Fibroblast of lung (primary cell): ENCODE results near the gene SDK1.

Experiments used
- EZH2 ChIP-seq: IDR thresholded peaks from 2 replicates; pipeline ENCODE4 v1.5.1; 2012; ENCODE audit warnings: low read length, control low read depth, mild to moderate bottlenecking; ENCODE audit errors: missing control alignments
- TF ChIP-seq, protein P1 (sequence below), 2 donors: IDR thresholded peaks in 1 of 2; conservative IDR thresholded peaks in 1 of 2; 1 replicate in 1 of 2; 2 replicates in 1 of 2; pipeline ENCODE4 v1.5.1; 2011 to 2012; ENCODE audit warnings: low read length in 2 of 2, control low read depth in 1 of 2, inconsistent platforms in 1 of 2, low read depth in 1 of 2, mild to moderate bottlenecking in 1 of 2

DNA sequence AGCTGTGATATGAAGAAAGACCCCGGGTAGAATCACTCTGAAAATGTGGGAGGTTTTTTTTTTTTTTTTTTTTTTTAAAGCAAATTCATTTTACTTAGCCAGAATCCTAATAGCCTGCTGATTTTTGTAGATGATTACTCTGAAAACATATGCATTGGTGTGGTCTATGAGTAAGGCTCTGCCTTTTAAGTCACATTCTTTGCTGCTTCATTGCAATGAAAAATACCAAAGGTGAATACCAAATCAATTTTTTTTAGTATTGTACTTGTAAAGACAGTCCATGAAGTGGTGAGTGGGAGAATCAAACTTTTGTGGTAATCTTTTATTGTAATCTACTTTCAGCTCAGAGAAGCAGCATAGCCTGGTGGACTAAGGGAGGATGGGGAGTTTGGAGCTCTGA, 130.3 kb downstream of the SDK1 start:
- TF ChIP-seq, protein P1, sequence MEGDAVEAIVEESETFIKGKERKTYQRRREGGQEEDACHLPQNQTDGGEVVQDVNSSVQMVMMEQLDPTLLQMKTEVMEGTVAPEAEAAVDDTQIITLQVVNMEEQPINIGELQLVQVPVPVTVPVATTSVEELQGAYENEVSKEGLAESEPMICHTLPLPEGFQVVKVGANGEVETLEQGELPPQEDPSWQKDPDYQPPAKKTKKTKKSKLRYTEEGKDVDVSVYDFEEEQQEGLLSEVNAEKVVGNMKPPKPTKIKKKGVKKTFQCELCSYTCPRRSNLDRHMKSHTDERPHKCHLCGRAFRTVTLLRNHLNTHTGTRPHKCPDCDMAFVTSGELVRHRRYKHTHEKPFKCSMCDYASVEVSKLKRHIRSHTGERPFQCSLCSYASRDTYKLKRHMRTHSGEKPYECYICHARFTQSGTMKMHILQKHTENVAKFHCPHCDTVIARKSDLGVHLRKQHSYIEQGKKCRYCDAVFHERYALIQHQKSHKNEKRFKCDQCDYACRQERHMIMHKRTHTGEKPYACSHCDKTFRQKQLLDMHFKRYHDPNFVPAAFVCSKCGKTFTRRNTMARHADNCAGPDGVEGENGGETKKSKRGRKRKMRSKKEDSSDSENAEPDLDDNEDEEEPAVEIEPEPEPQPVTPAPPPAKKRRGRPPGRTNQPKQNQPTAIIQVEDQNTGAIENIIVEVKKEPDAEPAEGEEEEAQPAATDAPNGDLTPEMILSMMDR (conservative IDR thresholded peaks at IDR 0.05 in 1 of 2, IDR thresholded peaks at IDR 0.05 in 1 of 2; ENCODE audit: low read depth in 1 of 2, low read length in 2 of 2): no peak
- TF ChIP-seq EZH2: no peak
